ENCODE results near the gene PRKCH. TPM values are rescaled to one million over a fixed set of nuclear protein-coding genes. Genes with fewer than 3 reads are reported as not detected.

Gene PRKCH
- 10 to 100 TPM; 27.6 to 33.9 TPM for total RNA-seq

DNA sequence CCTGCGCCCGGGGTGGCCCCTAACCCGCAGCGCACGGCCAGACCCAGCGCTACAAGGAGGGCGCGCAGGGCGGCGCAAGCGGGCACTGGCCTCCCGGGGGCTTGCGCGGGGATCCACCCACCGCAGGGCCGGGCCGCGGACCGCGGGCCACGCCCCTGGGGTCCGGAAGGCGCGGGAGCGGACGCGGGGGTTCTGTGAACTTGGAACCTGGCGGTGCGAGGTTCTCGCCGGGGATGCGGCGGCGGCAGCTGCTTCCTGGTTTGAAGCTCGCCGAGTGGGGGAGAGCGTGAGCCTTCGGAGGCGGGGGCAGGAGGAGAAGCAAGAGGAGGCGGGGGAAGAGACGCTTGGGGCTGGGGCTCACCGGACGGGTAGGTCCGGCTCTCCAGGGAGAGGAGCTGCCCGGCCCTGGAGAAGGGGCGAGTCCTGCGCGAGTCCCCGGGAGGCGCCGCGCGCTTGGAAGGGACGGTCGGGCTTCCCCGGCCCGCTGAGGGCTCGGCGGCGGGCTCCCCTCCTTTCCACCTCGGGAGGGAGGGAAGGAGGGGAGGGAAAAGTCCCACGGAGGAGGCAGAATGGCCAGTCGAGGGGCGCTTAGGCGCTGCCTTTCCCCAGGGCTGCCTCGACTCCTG is at the start of gene PRKCH:
TSS of gene PRKCH (plus strand) at position 195 of the 626 bp plus-strand sequence. CDS start 523 bp downstream, outside the sequence.
- H3K27me3 ChIP-seq (replicated peaks; ENCODE audit: insufficient read depth), result no peaks in the 10 kb centered on the region
- peak within 1 kb of the TSS; percentile 69 for H3K4me3 ChIP-seq
- peak; percentile 93 for DNase-seq (ENCODE audit: low spot score)
- peak; percentile 63 for TF ChIP-seq POLR2AphosphoS5 (IDR thresholded peaks at IDR 0.05)
- TF ChIP-seq POLR2A (IDR thresholded peaks at IDR 0.05), result peak; percentile 74
- TF ChIP-seq, protein P1, sequence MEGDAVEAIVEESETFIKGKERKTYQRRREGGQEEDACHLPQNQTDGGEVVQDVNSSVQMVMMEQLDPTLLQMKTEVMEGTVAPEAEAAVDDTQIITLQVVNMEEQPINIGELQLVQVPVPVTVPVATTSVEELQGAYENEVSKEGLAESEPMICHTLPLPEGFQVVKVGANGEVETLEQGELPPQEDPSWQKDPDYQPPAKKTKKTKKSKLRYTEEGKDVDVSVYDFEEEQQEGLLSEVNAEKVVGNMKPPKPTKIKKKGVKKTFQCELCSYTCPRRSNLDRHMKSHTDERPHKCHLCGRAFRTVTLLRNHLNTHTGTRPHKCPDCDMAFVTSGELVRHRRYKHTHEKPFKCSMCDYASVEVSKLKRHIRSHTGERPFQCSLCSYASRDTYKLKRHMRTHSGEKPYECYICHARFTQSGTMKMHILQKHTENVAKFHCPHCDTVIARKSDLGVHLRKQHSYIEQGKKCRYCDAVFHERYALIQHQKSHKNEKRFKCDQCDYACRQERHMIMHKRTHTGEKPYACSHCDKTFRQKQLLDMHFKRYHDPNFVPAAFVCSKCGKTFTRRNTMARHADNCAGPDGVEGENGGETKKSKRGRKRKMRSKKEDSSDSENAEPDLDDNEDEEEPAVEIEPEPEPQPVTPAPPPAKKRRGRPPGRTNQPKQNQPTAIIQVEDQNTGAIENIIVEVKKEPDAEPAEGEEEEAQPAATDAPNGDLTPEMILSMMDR (IDR thresholded peaks at IDR 0.05), result peak in 3 of 4 experiments; percentile 10 to 37 (median 35)
- peak within 1 kb of the TSS; percentile 87 to 89 for H3K27ac ChIP-seq
- under 1% methylated on average over 65 of the region's 66 CpGs for WGBS
- intact Hi-C loops (cut with DNase I), result no loop called here
- H3K36me3 ChIP-seq, result no peaks in the 10 kb centered on the region
- H3K4me1 ChIP-seq (replicated peaks), result no peaks in the 10 kb centered on the region
- no peaks in the 10 kb centered on the region for H3K9me3 ChIP-seq

DNA sequence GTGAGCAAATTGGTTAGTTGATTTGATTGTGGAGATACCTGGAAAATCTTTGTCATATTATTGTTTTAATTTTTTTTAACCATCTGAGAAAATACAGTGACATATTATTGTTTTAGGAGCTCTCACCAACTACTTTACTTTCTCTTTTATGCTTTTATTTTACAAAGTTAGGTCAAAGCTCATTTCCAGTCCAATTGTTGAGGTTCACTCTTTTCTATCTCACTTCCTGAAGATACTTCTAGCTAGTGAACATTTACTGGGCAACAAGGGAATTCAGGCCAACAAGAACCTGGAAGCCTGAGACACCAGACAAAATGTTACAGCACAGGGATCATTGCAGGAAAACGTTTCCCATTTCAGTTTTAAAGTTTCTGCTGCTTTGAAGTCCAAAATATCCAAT is 44.1 kb upstream of the PRKCH start:
- intact Hi-C loops (cut with DNase I), result no loop called here
- WGBS, result 24% methylated on average over 1 of the region's 1 CpG
- H3K4me1 ChIP-seq (replicated peaks), result no peaks in the 10 kb centered on the region
- no peaks in the 10 kb centered on the region for H3K36me3 ChIP-seq
- H3K27ac ChIP-seq, result no peak overlapping the region
- DNase-seq (ENCODE audit: low spot score), result no peak
- H3K4me3 ChIP-seq, result no peak overlapping the region
- TF ChIP-seq POLR2A (IDR thresholded peaks at IDR 0.05) (no peak), POLR2AphosphoS5 (IDR thresholded peaks at IDR 0.05) (no peak)
- TF ChIP-seq, protein P1 (IDR thresholded peaks at IDR 0.05), result no peak
- H3K9me3 ChIP-seq, result no peaks in the 10 kb centered on the region
- H3K27me3 ChIP-seq (replicated peaks; ENCODE audit: insufficient read depth), result no peaks in the 10 kb centered on the region

DNA sequence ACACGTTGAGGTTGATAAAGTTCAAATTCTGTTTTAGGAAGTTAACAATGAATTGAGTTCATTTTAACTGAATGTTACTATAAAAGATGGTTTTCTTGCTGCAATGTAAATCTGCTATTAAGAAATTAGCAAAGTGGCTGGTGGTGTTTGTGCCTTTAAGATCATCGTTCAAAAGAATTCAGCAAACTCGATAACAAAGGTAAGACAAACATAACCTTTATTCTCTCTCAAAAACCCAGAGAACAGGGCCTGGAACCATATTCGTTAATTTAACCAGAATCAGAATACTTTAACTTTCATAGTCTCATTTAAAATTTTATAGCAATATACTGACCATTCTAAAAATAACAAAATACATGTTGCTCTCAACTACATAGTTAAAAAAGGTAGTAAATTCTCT is 43.6 kb upstream of the PRKCH start:
- no peak overlapping the region for H3K4me3 ChIP-seq
- 38% methylated on average over 4 of the region's 4 CpGs for WGBS
- no peak overlapping the region for H3K27ac ChIP-seq
- DNase-seq (ENCODE audit: low spot score), result no peak
- TF ChIP-seq POLR2A (IDR thresholded peaks at IDR 0.05) (no peak), POLR2AphosphoS5 (IDR thresholded peaks at IDR 0.05) (no peak)
- TF ChIP-seq, protein P1 (IDR thresholded peaks at IDR 0.05), result no peak
- intact Hi-C loops (cut with DNase I), result no loop called here
- H3K27me3 ChIP-seq (replicated peaks; ENCODE audit: insufficient read depth), result no peaks in the 10 kb centered on the region
- no peaks in the 10 kb centered on the region for H3K9me3 ChIP-seq
- H3K4me1 ChIP-seq (replicated peaks), result no peaks in the 10 kb centered on the region
- H3K36me3 ChIP-seq, result no peaks in the 10 kb centered on the region

DNA sequence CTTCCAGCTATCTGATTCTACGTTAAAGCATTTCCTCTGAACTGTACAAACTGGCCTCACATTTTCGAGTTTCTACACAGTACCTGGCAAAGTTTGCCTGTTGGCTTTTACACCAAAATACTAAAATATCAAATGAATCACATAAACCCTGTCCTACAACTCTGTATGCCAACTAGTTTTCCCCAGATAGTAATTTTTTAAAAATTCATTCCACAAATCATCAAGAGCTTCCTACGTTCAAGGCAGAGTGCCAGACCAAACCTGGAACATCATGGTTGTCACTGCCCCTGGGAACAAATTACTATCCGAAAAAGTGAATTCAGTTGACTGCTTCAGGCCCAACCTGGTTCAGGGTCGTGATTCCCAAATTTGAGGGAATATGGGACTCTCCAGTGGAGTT is 42.3 kb upstream of the PRKCH start:
- Histone ChIP-seq H3K9me3 (no peaks in the 10 kb centered on the region), H3K4me1 (replicated peaks) (no peaks in the 10 kb centered on the region), H3K27me3 (replicated peaks; ENCODE audit: insufficient read depth) (no peaks in the 10 kb centered on the region), H3K4me3 (peak overlapping the region; percentile 59 to 75), H3K36me3 (no peaks in the 10 kb centered on the region), H3K27ac (peak overlapping the region; percentile 97 to 98)
- DNase-seq (ENCODE audit: low spot score), result no peak
- 27% methylated on average over 5 of the region's 5 CpGs for WGBS
- no peak for TF ChIP-seq POLR2A (IDR thresholded peaks at IDR 0.05)
- TF ChIP-seq POLR2AphosphoS5 (IDR thresholded peaks at IDR 0.05), result peak; percentile 7
- intact Hi-C loops (cut with DNase I), result no loop called here

DNA sequence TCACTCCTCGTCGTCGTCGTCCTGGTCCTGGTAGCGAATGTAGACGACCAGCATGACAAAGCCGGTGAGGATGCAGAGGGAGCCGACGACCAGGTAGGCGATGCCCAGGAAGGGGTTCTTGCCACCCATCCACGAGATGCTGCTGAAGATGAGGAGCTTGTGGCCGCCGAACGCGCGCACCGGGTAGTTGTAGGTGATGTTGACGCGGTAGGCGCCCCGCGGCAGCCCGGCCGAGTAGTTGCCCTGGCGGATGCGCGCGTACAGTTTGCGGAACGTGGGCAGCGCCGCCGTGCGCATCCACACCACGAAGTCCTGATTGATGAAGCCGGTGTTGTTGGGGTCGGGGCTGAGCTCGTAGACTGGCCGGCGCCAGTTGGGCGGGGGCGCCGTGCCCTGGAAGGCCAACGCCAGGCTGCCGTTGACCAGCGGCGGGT is 41.3 kb upstream of the PRKCH start:
- peak; percentile 40 for DNase-seq (ENCODE audit: low spot score)
- WGBS, result 16% methylated on average over 28 of the region's 47 CpGs
- Histone ChIP-seq H3K4me3 (peak overlapping the region; percentile 59 to 75), H3K27me3 (replicated peaks; ENCODE audit: insufficient read depth) (no peaks in the 10 kb centered on the region), H3K9me3 (no peaks in the 10 kb centered on the region), H3K36me3 (no peaks in the 10 kb centered on the region), H3K27ac (peak overlapping the region; percentile 97 to 98), H3K4me1 (replicated peaks) (no peaks in the 10 kb centered on the region)
- intact Hi-C loops (cut with DNase I), result no loop called here
- TF ChIP-seq POLR2A (IDR thresholded peaks at IDR 0.05) (no peak), POLR2AphosphoS5 (IDR thresholded peaks at IDR 0.05) (no peak)
- TF ChIP-seq, protein P1 (IDR thresholded peaks at IDR 0.05), result no peak
